Spleen (tissue), 7 donors: ENCODE results near the gene RASSF4.

Source experiments
- POLR2A ChIP-seq, 3 donors: fragments of 450-650 bp; IDR thresholded peaks; one replicate each; pipeline ENCODE4 v1.5.1; 2017; ENCODE audit warnings: antibody characterized with exemption in 3 of 3, mild to moderate bottlenecking in 1 of 3
- POLR2AphosphoS5 ChIP-seq, 3 donors: sonication (generic); formaldehyde crosslinking; IDR thresholded peaks; one replicate each; pipeline ENCODE4 v1.5.1; 2017; ENCODE audit warnings: antibody characterized with exemption in 3 of 3
- TF ChIP-seq, protein P1 (sequence below), 11 experiments: fragments of 200-600 bp in 7 of 11; fragments of 450-650 bp in 4 of 11; sonication (generic) in 4 of 11; IDR thresholded peaks in 8 of 11; conservative IDR thresholded peaks in 3 of 11; 1 replicate in 7 of 11; 2 replicates in 4 of 11; pipeline versions ENCODE4 v1.4.0 to v1.8.0; 2016 to 2021; ENCODE audit warnings: antibody characterized with exemption in 11 of 11, inconsistent platforms in 4 of 11, mild to moderate bottlenecking in 1 of 11
- donor health status: DM: no; HTN: no; CAD: no; lungs with moderate emphysema.
- donor health status: DM: no; HTN: no; CAD: no.
- donor health status: DM: no; HTN: no; CAD: no.

DNA sequence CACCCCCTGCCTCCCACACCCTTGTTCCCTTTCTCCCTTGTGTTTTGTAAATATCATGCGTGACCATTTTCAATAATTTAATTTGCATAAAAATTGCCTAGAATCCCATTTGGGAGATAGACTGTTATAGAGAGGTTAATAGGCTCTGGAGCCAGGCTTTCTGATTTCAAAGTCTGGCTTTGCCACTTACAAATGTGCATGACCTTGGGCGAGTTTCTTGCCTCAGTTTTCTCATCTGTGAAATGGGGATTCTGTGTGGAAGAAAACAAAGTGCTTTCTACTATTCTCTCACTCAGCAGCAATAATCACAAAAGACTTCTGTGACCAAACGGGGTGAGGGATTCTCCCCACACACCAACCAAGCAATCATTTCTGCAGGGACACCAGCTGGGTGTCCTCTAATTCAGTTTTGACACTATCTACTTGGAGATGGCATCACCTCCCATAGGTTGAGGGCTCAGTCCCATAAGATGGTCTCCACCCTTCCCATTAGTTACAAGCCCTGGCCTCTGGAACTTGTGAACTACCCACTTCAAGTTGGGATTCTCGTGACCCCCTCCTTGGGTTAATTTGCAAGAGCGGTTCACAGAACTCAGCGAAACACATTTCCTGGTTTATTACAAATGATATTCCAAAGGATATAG is 37.6 kb downstream of the RASSF4 start:
- TF ChIP-seq, protein P1, sequence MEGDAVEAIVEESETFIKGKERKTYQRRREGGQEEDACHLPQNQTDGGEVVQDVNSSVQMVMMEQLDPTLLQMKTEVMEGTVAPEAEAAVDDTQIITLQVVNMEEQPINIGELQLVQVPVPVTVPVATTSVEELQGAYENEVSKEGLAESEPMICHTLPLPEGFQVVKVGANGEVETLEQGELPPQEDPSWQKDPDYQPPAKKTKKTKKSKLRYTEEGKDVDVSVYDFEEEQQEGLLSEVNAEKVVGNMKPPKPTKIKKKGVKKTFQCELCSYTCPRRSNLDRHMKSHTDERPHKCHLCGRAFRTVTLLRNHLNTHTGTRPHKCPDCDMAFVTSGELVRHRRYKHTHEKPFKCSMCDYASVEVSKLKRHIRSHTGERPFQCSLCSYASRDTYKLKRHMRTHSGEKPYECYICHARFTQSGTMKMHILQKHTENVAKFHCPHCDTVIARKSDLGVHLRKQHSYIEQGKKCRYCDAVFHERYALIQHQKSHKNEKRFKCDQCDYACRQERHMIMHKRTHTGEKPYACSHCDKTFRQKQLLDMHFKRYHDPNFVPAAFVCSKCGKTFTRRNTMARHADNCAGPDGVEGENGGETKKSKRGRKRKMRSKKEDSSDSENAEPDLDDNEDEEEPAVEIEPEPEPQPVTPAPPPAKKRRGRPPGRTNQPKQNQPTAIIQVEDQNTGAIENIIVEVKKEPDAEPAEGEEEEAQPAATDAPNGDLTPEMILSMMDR (IDR thresholded peaks at IDR 0.05 in 8 of 11, conservative IDR thresholded peaks at IDR 0.05 in 3 of 11) = no peak
- TF ChIP-seq POLR2AphosphoS5 (IDR thresholded peaks at IDR 0.05) (no peak), POLR2A (IDR thresholded peaks at IDR 0.05) (no peak)
